ENCODE data around the gene GARS1. TPM values are rescaled to one million over a fixed set of nuclear protein-coding genes. Genes with fewer than 3 reads are reported as not detected.
A peak's percentile ranks its signal among the peaks of the same experiment; 100 is the strongest.

GARS1 gene
- total RNA-seq, 1 experiment from 2014 or later, result 95.4 TPM

DNA sequence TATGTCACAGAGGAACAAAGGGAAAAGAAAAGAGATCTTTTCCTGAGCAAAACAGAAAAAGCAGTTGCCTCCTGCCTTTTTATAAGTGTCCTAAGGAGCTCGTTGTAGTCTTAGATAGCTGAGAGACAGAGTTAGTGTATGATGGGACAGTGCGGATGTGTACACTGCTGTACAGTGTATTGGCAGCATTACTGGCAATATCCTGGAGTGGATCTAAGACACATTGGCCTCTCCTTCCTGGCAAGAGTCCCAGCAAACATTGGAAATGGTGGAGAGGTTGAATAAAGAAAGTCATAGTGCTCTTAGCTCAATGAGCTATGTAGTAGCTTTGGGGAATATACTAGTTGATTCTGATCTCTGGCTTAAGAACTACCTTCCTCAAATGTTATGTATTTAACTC, 22.7 kb downstream of the GARS1 start:
- H3K4me3 ChIP-seq (ENCODE audit: low read length), result no peak overlapping the region
- ChIA-PET POLR2A (ENCODE audit: unreplicated experiment) (interaction anchor here (0.8 kb wide), 1 partner anchor 783 kb away, joined by 3 read pairs; no protein-coding TSS in a partner anchor), CTCF (no interaction called here)
- no peaks in the 10 kb centered on the region for H3K9me3 ChIP-seq (ENCODE audit: low read length)
- peaks cover 66% of the 10 kb centered on the region for H3K36me3 ChIP-seq (ENCODE audit: low read depth, low read length)
- intact Hi-C loops (cut with micrococcal nuclease), result no loop called here
- H3F3A ChIP-seq (ENCODE audit: low read length, unreplicated experiment), result no peaks in the 10 kb centered on the region
- no peak for DNase-seq
- no peaks in the 10 kb centered on the region for H3K79me2 ChIP-seq (ENCODE audit: low read length)
- H3K27me3 ChIP-seq (ENCODE audit: low read length), result no peaks in the 10 kb centered on the region
- no peak overlapping the region for H3K27ac ChIP-seq (ENCODE audit: low read length)
- H3K9ac ChIP-seq (ENCODE audit: low read length), result no peak overlapping the region
- H4K20me1 ChIP-seq (ENCODE audit: low read length), result no peaks in the 10 kb centered on the region
- H2AFZ ChIP-seq (ENCODE audit: low read length), result no peak overlapping the region
- peak; percentile 35; the same call in 1 of the 2 replicates for ATAC-seq
- BruUV-seq (replicated peaks), result no TSS peak
- no peaks in the 10 kb centered on the region for H3K4me1 ChIP-seq (ENCODE audit: insufficient read depth, low read length)
- H3K9me2 ChIP-seq (replicated peaks; ENCODE audit: low read length), result no peaks in the 10 kb centered on the region
- no peak overlapping the region for H3K4me2 ChIP-seq (ENCODE audit: low read length)
- TF ChIP-seq, protein P1, sequence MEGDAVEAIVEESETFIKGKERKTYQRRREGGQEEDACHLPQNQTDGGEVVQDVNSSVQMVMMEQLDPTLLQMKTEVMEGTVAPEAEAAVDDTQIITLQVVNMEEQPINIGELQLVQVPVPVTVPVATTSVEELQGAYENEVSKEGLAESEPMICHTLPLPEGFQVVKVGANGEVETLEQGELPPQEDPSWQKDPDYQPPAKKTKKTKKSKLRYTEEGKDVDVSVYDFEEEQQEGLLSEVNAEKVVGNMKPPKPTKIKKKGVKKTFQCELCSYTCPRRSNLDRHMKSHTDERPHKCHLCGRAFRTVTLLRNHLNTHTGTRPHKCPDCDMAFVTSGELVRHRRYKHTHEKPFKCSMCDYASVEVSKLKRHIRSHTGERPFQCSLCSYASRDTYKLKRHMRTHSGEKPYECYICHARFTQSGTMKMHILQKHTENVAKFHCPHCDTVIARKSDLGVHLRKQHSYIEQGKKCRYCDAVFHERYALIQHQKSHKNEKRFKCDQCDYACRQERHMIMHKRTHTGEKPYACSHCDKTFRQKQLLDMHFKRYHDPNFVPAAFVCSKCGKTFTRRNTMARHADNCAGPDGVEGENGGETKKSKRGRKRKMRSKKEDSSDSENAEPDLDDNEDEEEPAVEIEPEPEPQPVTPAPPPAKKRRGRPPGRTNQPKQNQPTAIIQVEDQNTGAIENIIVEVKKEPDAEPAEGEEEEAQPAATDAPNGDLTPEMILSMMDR (conservative IDR thresholded peaks at IDR 0.05; ENCODE audit: low read depth, low read length), result no peak
- TF ChIP-seq EZH2phosphoT487 (IDR thresholded peaks at IDR 0.05; ENCODE audit: borderline replicate concordance, low read length) (no peak), EZH2 (IDR thresholded peaks at IDR 0.05; ENCODE audit: low read length, unreplicated experiment) (no peak)

DNA sequence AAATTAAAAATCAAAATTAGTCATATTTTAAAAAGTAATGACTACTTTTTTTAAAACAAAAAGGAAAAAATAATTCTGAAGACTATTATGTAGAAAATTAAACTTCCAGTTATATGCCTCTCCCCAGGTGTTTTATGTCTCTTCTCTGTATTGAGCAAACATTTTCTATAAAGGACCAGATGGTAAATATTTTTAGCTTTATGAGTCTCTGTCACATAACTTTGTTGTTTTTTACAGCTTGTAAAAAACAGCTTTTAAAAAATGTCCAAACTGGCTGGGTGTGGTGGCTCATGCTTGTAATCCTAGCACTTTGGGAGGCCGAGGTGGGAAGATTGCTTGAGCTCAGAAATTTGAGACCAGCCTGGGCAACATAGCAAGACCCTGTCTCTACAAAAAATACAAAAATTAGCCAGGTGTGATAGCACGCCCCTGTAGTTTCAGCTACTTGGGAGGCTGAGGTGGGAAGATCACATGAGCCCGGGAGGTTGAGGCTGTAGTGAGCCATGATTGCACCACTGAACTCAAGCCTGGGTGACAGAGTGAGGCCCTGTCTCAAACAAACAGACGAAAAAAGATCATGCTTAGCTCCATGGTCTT, 23.5 kb downstream of the GARS1 start:
- CTCF ChIA-PET, result no interaction called here
- Histone ChIP-seq H3K27ac (ENCODE audit: low read length) (no peak overlapping the region), H2AFZ (ENCODE audit: low read length) (no peak overlapping the region), H3K9ac (ENCODE audit: low read length) (no peak overlapping the region), H3K9me3 (ENCODE audit: low read length) (no peaks in the 10 kb centered on the region), H3K4me3 (ENCODE audit: low read length) (no peak overlapping the region), H3K9me2 (replicated peaks; ENCODE audit: low read length) (no peaks in the 10 kb centered on the region), H3K4me1 (ENCODE audit: insufficient read depth, low read length) (no peaks in the 10 kb centered on the region), H3K4me2 (ENCODE audit: low read length) (no peak overlapping the region), H3K27me3 (ENCODE audit: low read length) (no peaks in the 10 kb centered on the region), H4K20me1 (ENCODE audit: low read length) (no peaks in the 10 kb centered on the region), H3K79me2 (ENCODE audit: low read length) (no peaks in the 10 kb centered on the region), H3K36me3 (ENCODE audit: low read depth, low read length) (peaks cover 66% of the 10 kb centered on the region), H3F3A (ENCODE audit: low read length, unreplicated experiment) (no peaks in the 10 kb centered on the region)
- no peak for TF ChIP-seq EZH2 (IDR thresholded peaks at IDR 0.05; ENCODE audit: low read length, unreplicated experiment)
- TF ChIP-seq, protein P1 (conservative IDR thresholded peaks at IDR 0.05; ENCODE audit: low read depth, low read length), result no peak
- no peak for TF ChIP-seq EZH2phosphoT487 (IDR thresholded peaks at IDR 0.05; ENCODE audit: borderline replicate concordance, low read length)
- POLR2A ChIA-PET (ENCODE audit: unreplicated experiment), result no interaction called here
- intact Hi-C loops (cut with micrococcal nuclease), result no loop called here
- no TSS peak for BruUV-seq (replicated peaks)
- DNase-seq (no peak), ATAC-seq (peak; percentile 33)

DNA sequence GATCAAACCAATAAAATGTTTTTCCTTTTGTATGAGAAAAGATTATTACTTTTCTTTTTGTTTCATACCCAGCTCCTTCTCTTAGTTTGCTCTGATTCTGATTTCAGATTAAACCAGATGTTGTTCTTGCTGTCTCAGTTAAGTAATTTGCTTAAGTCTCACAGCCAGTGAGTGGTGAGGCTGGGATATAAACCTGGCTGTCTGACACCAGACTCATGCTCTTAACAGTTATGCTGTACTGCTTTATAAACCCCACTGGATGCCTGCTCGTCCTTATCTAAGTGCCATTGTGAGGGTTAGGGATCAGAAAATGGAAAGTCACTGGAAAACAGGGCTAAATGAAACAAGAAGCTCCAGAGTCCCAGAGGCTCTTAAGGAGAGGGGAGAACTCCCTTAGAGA, 24.3 kb downstream of the GARS1 start:
- Histone ChIP-seq H4K20me1 (ENCODE audit: low read length) (no peaks in the 10 kb centered on the region), H3K27me3 (ENCODE audit: low read length) (no peaks in the 10 kb centered on the region), H3K27ac (ENCODE audit: low read length) (no peak overlapping the region), H3F3A (ENCODE audit: low read length, unreplicated experiment) (no peaks in the 10 kb centered on the region), H3K4me2 (ENCODE audit: low read length) (no peak overlapping the region), H2AFZ (ENCODE audit: low read length) (no peak overlapping the region), H3K4me3 (ENCODE audit: low read length) (no peak overlapping the region), H3K4me1 (ENCODE audit: insufficient read depth, low read length) (no peaks in the 10 kb centered on the region), H3K9me3 (ENCODE audit: low read length) (no peaks in the 10 kb centered on the region), H3K79me2 (ENCODE audit: low read length) (no peaks in the 10 kb centered on the region), H3K9ac (ENCODE audit: low read length) (no peak overlapping the region), H3K9me2 (replicated peaks; ENCODE audit: low read length) (no peaks in the 10 kb centered on the region), H3K36me3 (ENCODE audit: low read depth, low read length) (peaks cover 67% of the 10 kb centered on the region)
- ATAC-seq, result no peak
- no TSS peak for BruUV-seq (replicated peaks)
- TF ChIP-seq, protein P1 (conservative IDR thresholded peaks at IDR 0.05; ENCODE audit: low read depth, low read length), result no peak
- TF ChIP-seq EZH2 (IDR thresholded peaks at IDR 0.05; ENCODE audit: low read length, unreplicated experiment), result no peak
- TF ChIP-seq EZH2phosphoT487 (IDR thresholded peaks at IDR 0.05; ENCODE audit: borderline replicate concordance, low read length), result no peak
- POLR2A ChIA-PET (ENCODE audit: unreplicated experiment), result no interaction called here
- CTCF ChIA-PET, result interaction anchor here (1.1 kb wide), 1 partner anchor 108 kb away, joined by 3 read pairs; no protein-coding TSS in a partner anchor
- intact Hi-C loops (cut with micrococcal nuclease), result no loop called here
- no peak for DNase-seq
